Smooth muscle cell (in vitro differentiated cells): ENCODE results near the gene ULK4. TPM values are rescaled to one million over a fixed set of nuclear protein-coding genes. Genes with fewer than 3 reads are reported as not detected.
"Not testable (repeated sequence)": the region's sequence is repeated elsewhere in the genome, so short reads cannot be mapped to it uniquely, and the experiment has no call there.

Source experiments
- DNase-seq: peaks from one replicate; lab custom pipeline; 2025; ENCODE audit not compliant: unreplicated experiment; lab: John Stamatoyannopoulos, UW
- H2AFZ ChIP-seq: fragments of 200-600 bp; sonication (generic); 2 replicates; pipeline ENCODE4 v1.6.0; 2016; ENCODE audit warnings: antibody characterized with exemption, low read depth, mild to moderate bottlenecking
- H3F3A ChIP-seq: fragments of 200-600 bp; sonication (generic); 2 replicates; pipeline ENCODE4 v1.6.0; 2017; ENCODE audit warnings: antibody characterized with exemption, low read depth
- H3K27ac ChIP-seq: fragments of 200-600 bp; sonication (generic); 2 replicates; pipeline ENCODE4 v1.5.1; 2016; ENCODE audit warnings: low read depth, mild to moderate bottlenecking
- H3K27me3 ChIP-seq: fragments of 200-600 bp; sonication (generic); 2 replicates; pipeline ENCODE4 v1.6.1; 2016; ENCODE audit warnings: low read depth, mild to moderate bottlenecking
- H3K36me3 ChIP-seq: fragments of 200-600 bp; sonication (generic); 2 replicates; pipeline ENCODE4 v1.5.1; 2016; ENCODE audit warnings: low read depth
- H3K4me1 ChIP-seq: fragments of 200-600 bp; sonication (generic); 2 replicates; pipeline ENCODE4 v1.5.1; 2016; ENCODE audit warnings: low read depth
- H3K4me2 ChIP-seq: fragments of 200-600 bp; sonication (generic); 2 replicates; pipeline ENCODE4 v1.6.0; 2016; ENCODE audit warnings: mild to moderate bottlenecking
- H3K4me3 ChIP-seq: fragments of 200-600 bp; sonication (generic); 2 replicates; pipeline ENCODE4 v1.5.1; 2016; ENCODE audit warnings: mild to moderate bottlenecking
- H3K79me2 ChIP-seq: fragments of 200-600 bp; sonication (generic); 2 replicates; pipeline ENCODE4 v1.6.0; 2016; ENCODE audit warnings: low read depth, mild to moderate bottlenecking
- H3K9ac ChIP-seq: fragments of 200-600 bp; sonication (generic); 2 replicates; pipeline ENCODE4 v1.6.0; 2016; ENCODE audit warnings: low read depth
- H3K9me3 ChIP-seq: fragments of 200-600 bp; sonication (generic); replicated peaks from 2 replicates; pipeline ENCODE4 v1.5.1; 2016; ENCODE audit warnings: low read depth
- H4K20me1 ChIP-seq: fragments of 200-600 bp; sonication (generic); 2 replicates; pipeline ENCODE4 v1.6.0; 2016; ENCODE audit warnings: low read depth
- WGBS: methylation state at CpG from one replicate; pipeline ENCODE4 v1.1.7; 2016; ENCODE audit warnings: low lambda C conversion rate; 5-methylcytosine and 5-hydroxymethylcytosine counted together
- polyA plus RNA-seq: library from polyadenylated mRNA; unstranded; fragments of >200 nt; fragmentation: Nextera tagmentation; extraction: Ambion mirVana; gene quantifications from 2 replicates; pipeline ENCODE4 v1.2.1, GENCODE V29; 2016
- total RNA-seq: library from RNA; depleted of rRNA; stranded (reverse); fragments of >200 nt; gene quantifications from 2 replicates; pipeline ENCODE4 v1.2.3, GENCODE V29; 2014
- TF ChIP-seq, protein P1 (sequence below): fragments of 200-600 bp; sonication (generic); IDR thresholded peaks from 2 replicates; pipeline ENCODE4 v1.5.1; 2017; ENCODE audit warnings: borderline replicate concordance, mild to moderate bottlenecking, antibody characterized with exemption; ENCODE audit not compliant: insufficient read depth, poor library complexity, severe bottlenecking

ULK4 gene
- total and polyA plus RNA-seq, 2 experiments from 2014 or later: 4.3 to 14.2 TPM

DNA sequence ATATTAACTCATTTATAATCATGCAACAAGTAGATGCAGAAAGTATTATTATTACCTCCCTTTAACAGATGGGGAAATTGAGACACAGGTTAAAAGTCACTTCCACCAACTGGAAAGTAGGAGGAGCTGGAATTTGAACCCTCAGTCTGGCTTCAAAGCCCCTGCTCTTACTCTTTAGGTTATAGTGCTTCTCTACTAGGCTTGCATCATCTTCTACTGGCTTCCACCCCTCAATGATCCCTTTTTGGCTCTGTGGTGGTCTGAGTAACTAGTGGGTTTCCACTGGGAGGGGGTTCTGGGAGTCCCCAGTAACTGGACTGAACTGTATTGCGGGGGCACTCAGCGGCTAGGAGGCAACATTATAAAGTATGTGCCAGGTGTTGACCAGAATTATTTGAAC, 671.6 kb downstream of the ULK4 start:
- Histone ChIP-seq H3K27me3 (no peaks in the 10 kb centered on the region), H3K36me3 (no peaks in the 10 kb centered on the region), H3K4me2 (no peak overlapping the region), H3K9me3 (no peaks in the 10 kb centered on the region), H2AFZ (no peak overlapping the region), H3F3A (no peaks in the 10 kb centered on the region), H4K20me1 (no peaks in the 10 kb centered on the region), H3K4me3 (no peak overlapping the region), H3K4me1 (no peaks in the 10 kb centered on the region), H3K27ac (no peak overlapping the region), H3K79me2 (no peaks in the 10 kb centered on the region), H3K9ac (no peak overlapping the region)
- TF ChIP-seq, protein P1, sequence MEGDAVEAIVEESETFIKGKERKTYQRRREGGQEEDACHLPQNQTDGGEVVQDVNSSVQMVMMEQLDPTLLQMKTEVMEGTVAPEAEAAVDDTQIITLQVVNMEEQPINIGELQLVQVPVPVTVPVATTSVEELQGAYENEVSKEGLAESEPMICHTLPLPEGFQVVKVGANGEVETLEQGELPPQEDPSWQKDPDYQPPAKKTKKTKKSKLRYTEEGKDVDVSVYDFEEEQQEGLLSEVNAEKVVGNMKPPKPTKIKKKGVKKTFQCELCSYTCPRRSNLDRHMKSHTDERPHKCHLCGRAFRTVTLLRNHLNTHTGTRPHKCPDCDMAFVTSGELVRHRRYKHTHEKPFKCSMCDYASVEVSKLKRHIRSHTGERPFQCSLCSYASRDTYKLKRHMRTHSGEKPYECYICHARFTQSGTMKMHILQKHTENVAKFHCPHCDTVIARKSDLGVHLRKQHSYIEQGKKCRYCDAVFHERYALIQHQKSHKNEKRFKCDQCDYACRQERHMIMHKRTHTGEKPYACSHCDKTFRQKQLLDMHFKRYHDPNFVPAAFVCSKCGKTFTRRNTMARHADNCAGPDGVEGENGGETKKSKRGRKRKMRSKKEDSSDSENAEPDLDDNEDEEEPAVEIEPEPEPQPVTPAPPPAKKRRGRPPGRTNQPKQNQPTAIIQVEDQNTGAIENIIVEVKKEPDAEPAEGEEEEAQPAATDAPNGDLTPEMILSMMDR: no peak
- WGBS: 95% methylated on average over 2 of the region's 2 CpGs
- no peak for DNase-seq

DNA sequence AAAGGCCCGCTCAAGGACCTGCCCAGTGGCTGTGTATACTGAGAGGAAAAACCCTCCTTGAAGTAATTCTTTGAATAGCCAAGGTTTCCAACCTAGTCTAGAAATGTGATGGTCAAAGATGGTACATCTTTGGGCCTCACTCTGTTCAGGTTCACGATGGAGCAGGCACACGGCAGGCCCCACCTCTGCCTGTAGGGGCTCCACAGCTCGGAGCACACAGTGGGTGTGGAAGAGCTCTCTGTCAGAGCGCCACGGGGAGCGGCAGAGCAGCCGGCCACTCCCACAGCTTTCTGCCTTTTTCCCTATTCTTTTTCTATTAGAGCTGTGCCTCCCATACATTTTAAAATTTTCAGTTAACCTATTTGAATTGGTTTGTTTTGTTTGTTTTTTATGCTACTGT, 673.1 kb downstream of the ULK4 start:
- Histone ChIP-seq H3K4me3 (no peak overlapping the region), H3K4me2 (no peak overlapping the region), H3K9ac (no peak overlapping the region), H3K27me3 (no peaks in the 10 kb centered on the region), H2AFZ (no peak overlapping the region), H3K36me3 (no peaks in the 10 kb centered on the region), H3K4me1 (no peaks in the 10 kb centered on the region), H3K9me3 (no peaks in the 10 kb centered on the region), H3K27ac (no peak overlapping the region), H4K20me1 (no peaks in the 10 kb centered on the region), H3F3A (no peaks in the 10 kb centered on the region), H3K79me2 (no peaks in the 10 kb centered on the region)
- no peak for DNase-seq
- TF ChIP-seq, protein P1: no peak
- 82% methylated on average over 8 of the region's 8 CpGs for WGBS

DNA sequence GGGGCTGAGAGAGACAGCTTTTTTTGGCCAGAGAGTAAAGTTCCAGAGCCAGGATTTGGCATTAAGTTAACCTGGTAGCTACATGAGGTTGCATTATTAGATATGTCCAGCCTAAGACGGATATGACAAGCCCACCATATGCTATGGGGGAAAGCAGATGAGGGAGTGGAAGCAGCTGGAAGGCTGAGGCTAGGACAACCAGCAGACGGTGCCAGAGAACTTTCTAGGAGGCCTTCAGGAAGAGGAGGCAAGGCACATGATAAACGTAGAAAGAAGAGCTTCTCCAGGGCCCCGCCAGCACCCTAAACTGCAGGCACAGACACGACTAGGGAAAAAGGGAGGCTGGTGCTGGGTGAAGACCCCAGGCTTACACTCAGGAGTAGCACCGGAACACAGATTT, 675.6 kb downstream of the ULK4 start:
- no peaks in the 10 kb centered on the region for H3K27me3 ChIP-seq
- H3K4me2 ChIP-seq: no peak overlapping the region
- no peaks in the 10 kb centered on the region for H3F3A ChIP-seq
- TF ChIP-seq, protein P1: no peak
- no peak overlapping the region for H3K9ac ChIP-seq
- H4K20me1 ChIP-seq: no peaks in the 10 kb centered on the region
- H3K4me1 ChIP-seq: no peaks in the 10 kb centered on the region
- H3K9me3 ChIP-seq: no peaks in the 10 kb centered on the region
- H3K79me2 ChIP-seq: no peaks in the 10 kb centered on the region
- no peak overlapping the region for H2AFZ ChIP-seq
- H3K27ac ChIP-seq: no peak overlapping the region
- H3K4me3 ChIP-seq: no peak overlapping the region
- 68% methylated on average over 6 of the region's 6 CpGs for WGBS
- no peaks in the 10 kb centered on the region for H3K36me3 ChIP-seq
- DNase-seq: no peak

DNA sequence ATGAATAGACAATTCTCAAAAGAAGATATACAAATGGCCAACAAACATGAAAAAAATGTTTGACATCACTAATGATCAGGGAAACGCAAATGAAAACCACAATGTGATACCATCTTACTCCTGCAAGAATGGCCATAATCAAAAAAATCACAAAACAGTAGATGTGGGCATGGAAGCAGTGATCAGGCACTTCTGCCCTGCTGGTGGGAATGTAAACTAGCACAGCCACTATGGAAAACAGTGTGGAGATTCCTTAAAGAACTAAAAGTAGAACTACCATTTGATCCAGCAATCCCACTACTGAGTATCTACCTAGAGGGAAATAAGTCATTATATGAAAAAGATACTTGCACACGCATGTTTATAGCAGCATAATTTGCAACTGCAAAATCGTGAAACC, 677.0 kb downstream of the ULK4 start:
- not testable (repeated sequence) for H3K4me1 ChIP-seq, DNase-seq, H3K4me3 ChIP-seq, H3K4me2 ChIP-seq, H3K9me3 ChIP-seq, H3K9ac ChIP-seq, H3F3A ChIP-seq, H2AFZ ChIP-seq, H3K79me2 ChIP-seq, H3K27me3 ChIP-seq, H3K36me3 ChIP-seq, H3K27ac ChIP-seq, H4K20me1 ChIP-seq
- WGBS: 92% methylated on average over 3 of the region's 3 CpGs
